GM19452 (cell line): ENCODE measurements around the gene PLSCR1.
A peak's percentile ranks its signal among the peaks of the same experiment; 100 is the strongest.
"Not testable (repeated sequence)": the region's sequence is repeated elsewhere in the genome, so short reads cannot be mapped to it uniquely, and the experiment has no call there.

Experiments used
- ATAC-seq: cut with Tn5 transposase; IDR thresholded peaks from one replicate; pipeline ENCODE4 v1.9.1; 2021; ENCODE audit not compliant: unreplicated experiment

PLSCR1 gene

GRCh38 chr3:146550070-146550615 is 5.7 kb upstream of the PLSCR1 start:
- no peak for ATAC-seq

GRCh38 chr3:146547235-146547835 is 2.9 kb upstream of the PLSCR1 start:
- ATAC-seq, result no peak

GRCh38 chr3:146546366-146546965 is 2.1 kb upstream of the PLSCR1 start:
- no peak for ATAC-seq

GRCh38 chr3:146544929-146545528 is 622 bp upstream of the PLSCR1 start:
- peak; percentile 18 for ATAC-seq

- ATAC-seq, result peak; percentile 1
These were observed 876 bp downstream of the PLSCR1 start for GRCh38 chr3:146543461-146544001.

GRCh38 chr3:146542978-146543377 is 1.4 kb downstream of the PLSCR1 start:
- no peak for ATAC-seq

- ATAC-seq, result no peak
These were observed 2.2 kb downstream of the PLSCR1 start for GRCh38 chr3:146542179-146542578.

GRCh38 chr3:146540978-146541377 is 3.4 kb downstream of the PLSCR1 start:
- ATAC-seq, result no peak

GRCh38 chr3:146540236-146540635 is 4.2 kb downstream of the PLSCR1 start:
- no peak for ATAC-seq

- ATAC-seq, result no peak
These were observed 5.1 kb downstream of the PLSCR1 start for GRCh38 chr3:146539315-146539714.

- no peak for ATAC-seq
These were observed 6.8 kb downstream of the PLSCR1 start for GRCh38 chr3:146537603-146538002.

- no peak for ATAC-seq
These were observed 7.7 kb downstream of the PLSCR1 start for GRCh38 chr3:146536681-146537080.

- ATAC-seq, result no peak
These were observed 12.0 kb downstream of the PLSCR1 start for GRCh38 chr3:146532406-146532805.

- no peak for ATAC-seq
These were observed 13.8 kb downstream of the PLSCR1 start for GRCh38 chr3:146530609-146531008.

- no peak for ATAC-seq
These were observed 15.4 kb downstream of the PLSCR1 start for GRCh38 chr3:146529021-146529420.

- ATAC-seq, result no peak
These were observed 19.4 kb downstream of the PLSCR1 start for GRCh38 chr3:146524961-146525360.

GRCh38 chr3:146523531-146523930 is 20.9 kb downstream of the PLSCR1 start:
- no peak for ATAC-seq

GRCh38 chr3:146522174-146523158 is 21.9 kb downstream of the PLSCR1 start:
- ATAC-seq, result not testable (repeated sequence)

GRCh38 chr3:146521394-146521793 is 23.0 kb downstream of the PLSCR1 start:
- ATAC-seq, result no peak

GRCh38 chr3:146519810-146520209 is 24.6 kb downstream of the PLSCR1 start:
- ATAC-seq, result no peak
